Endometrial microvascular endothelial cells (primary cell): ENCODE results near the gene ARHGAP18. TPM values are rescaled to one million over a fixed set of nuclear protein-coding genes. Genes with fewer than 3 reads are reported as not detected.

Experiments
- in situ Hi-C: cut with HindIII; loops from 2 replicates; pipeline ENCODE4 v1.10.0; 2017; ENCODE audit warnings: low sequenced_read_pairs, low pct_unique_long_range_greater_than_20kb; ENCODE audit errors: inconsistent ontology term
- total RNA-seq: library from RNA; depleted of rRNA; stranded (reverse); fragments of >200 nt; gene quantifications from one replicate; pipeline ENCODE4 v1.2.3, GENCODE V29; 2015; ENCODE audit errors: inconsistent ontology term

Gene ARHGAP18
- total RNA-seq, 1 donor from 2014 or later = 81.6 TPM

- in situ Hi-C loops = no loop called here
Observed at GRCh38 chr6:129677620-129678325, 32.2 kb downstream of the ARHGAP18 start.

- in situ Hi-C loops = no loop called here
Observed at GRCh38 chr6:129675669-129676472, 34.1 kb downstream of the ARHGAP18 start.

GRCh38 chr6:129673748-129674147 is 36.2 kb downstream of the ARHGAP18 start:
- in situ Hi-C loops = no loop called here

- in situ Hi-C loops = no loop called here
Observed at GRCh38 chr6:129672881-129673631, 36.9 kb downstream of the ARHGAP18 start.

GRCh38 chr6:129672341-129672682 is 37.7 kb downstream of the ARHGAP18 start:
- in situ Hi-C loops = no loop called here

- in situ Hi-C loops = no loop called here
Observed at GRCh38 chr6:129671442-129672340, 38.3 kb downstream of the ARHGAP18 start.

- in situ Hi-C loops = no loop called here
Observed at GRCh38 chr6:129670634-129671033, 39.3 kb downstream of the ARHGAP18 start.

- in situ Hi-C loops = no loop called here
Observed at GRCh38 chr6:129667621-129668020, 42.4 kb downstream of the ARHGAP18 start.

GRCh38 chr6:129667034-129667433 is 42.9 kb downstream of the ARHGAP18 start:
- in situ Hi-C loops = no loop called here

GRCh38 chr6:129665555-129665954 is 44.4 kb downstream of the ARHGAP18 start:
- in situ Hi-C loops = no loop called here

GRCh38 chr6:129663531-129663930 is 46.4 kb downstream of the ARHGAP18 start:
- in situ Hi-C loops = no loop called here

- in situ Hi-C loops = no loop called here
Observed at GRCh38 chr6:129662980-129663431, 47.0 kb downstream of the ARHGAP18 start.

GRCh38 chr6:129662406-129662766 is 47.6 kb downstream of the ARHGAP18 start:
- in situ Hi-C loops = no loop called here

GRCh38 chr6:129661536-129662405 is 48.2 kb downstream of the ARHGAP18 start:
- in situ Hi-C loops = no loop called here

- in situ Hi-C loops = no loop called here
Observed at GRCh38 chr6:129660346-129660676, 49.7 kb downstream of the ARHGAP18 start.

GRCh38 chr6:129659590-129660345 is 50.2 kb downstream of the ARHGAP18 start:
- in situ Hi-C loops = no loop called here

GRCh38 chr6:129659167-129659566 is 50.8 kb downstream of the ARHGAP18 start:
- in situ Hi-C loops = no loop called here
